Left ventricle myocardium inferior (tissue), 1 donor: ENCODE results near the gene SPPL2B. TPM values are rescaled to one million over a fixed set of nuclear protein-coding genes. Genes with fewer than 3 reads are reported as not detected.

Experiments
- DNase-seq: peaks from one replicate; pipeline ENCODE4 v3.0.0-alpha.2; 2020
- H3K27ac ChIP-seq: fragments of 200-600 bp; replicated peaks from 2 replicates; pipeline ENCODE4 v1.8.0; 2021
- H3K27me3 ChIP-seq: fragments of 200-600 bp; 2 replicates; pipeline ENCODE4 v1.8.0; 2021; ENCODE audit warnings: low read depth
- H3K36me3 ChIP-seq: fragments of 200-600 bp; 2 replicates; pipeline ENCODE4 v1.8.0; 2021
- H3K4me1 ChIP-seq: fragments of 200-600 bp; 2 replicates; pipeline ENCODE4 v1.8.0; 2021
- H3K4me3 ChIP-seq: fragments of 200-600 bp; 2 replicates; pipeline ENCODE4 v1.8.0; 2021; ENCODE audit warnings: mild to moderate bottlenecking, moderate library complexity
- H3K9me3 ChIP-seq: fragments of 200-600 bp; replicated peaks from 2 replicates; pipeline ENCODE4 v1.8.0; 2021
- CTCF ChIP-seq: fragments of 200-600 bp; IDR thresholded peaks from 2 replicates; pipeline ENCODE4 v1.8.0; 2021; ENCODE audit warnings: antibody characterized with exemption, mild to moderate bottlenecking, borderline replicate concordance
- intact Hi-C: fragments of 100-400 bp; cut with micrococcal nuclease; formaldehyde crosslinking; loops from one replicate; pipeline ENCODE4 v1.11.0; 2022
- total RNA-seq: library from RNA; stranded (reverse); fragmentation: NEBNext Ultra II Directional; extraction: Animal tissue kit (Norgen Biotek cat#: 25700); gene quantifications from one replicate; pipeline ENCODE4 v1.2.1, GENCODE V29; 2021
- donor health status: DM: no; HTN: yes; CAD: no; lungs with severe emphysema.

The SPPL2B gene
- total RNA-seq, 1 donor from 2014 or later, result 26.2 TPM

GRCh38 chr19:2283835-2284507 is 44.5 kb upstream of the SPPL2B start:
- Histone ChIP-seq H3K36me3 (no peaks in the 10 kb centered on the region), H3K27me3 (peaks cover 55% of the 10 kb centered on the region), H3K4me1 (peaks cover 14% of the 10 kb centered on the region), H3K27ac (no peak overlapping the region), H3K4me3 (no peak overlapping the region), H3K9me3 (no peaks in the 10 kb centered on the region)
- intact Hi-C loops, result no loop called here
- no peak for DNase-seq
- no peak for TF ChIP-seq CTCF

- intact Hi-C loops, result no loop called here
- no peak for DNase-seq
- no peak overlapping the region for H3K27ac ChIP-seq
- H3K9me3 ChIP-seq, result no peaks in the 10 kb centered on the region
- no peak overlapping the region for H3K4me3 ChIP-seq
- peaks cover 37% of the 10 kb centered on the region for H3K4me1 ChIP-seq
- peaks cover 81% of the 10 kb centered on the region for H3K27me3 ChIP-seq
- no peak for TF ChIP-seq CTCF
- no peaks in the 10 kb centered on the region for H3K36me3 ChIP-seq
Measured at GRCh38 chr19:2286402-2287140, 41.9 kb upstream of the SPPL2B start.

- no peak overlapping the region for H3K4me3 ChIP-seq
- no peak for TF ChIP-seq CTCF
- peaks cover 28% of the 10 kb centered on the region for H3K4me1 ChIP-seq
- no peaks in the 10 kb centered on the region for H3K36me3 ChIP-seq
- H3K27ac ChIP-seq, result no peak overlapping the region
- intact Hi-C loops, result no loop called here
- DNase-seq, result no peak
- H3K9me3 ChIP-seq, result no peaks in the 10 kb centered on the region
- H3K27me3 ChIP-seq, result peaks cover 82% of the 10 kb centered on the region
Measured at GRCh38 chr19:2287585-2288337, 40.7 kb upstream of the SPPL2B start.

- Histone ChIP-seq H3K4me1 (peaks cover 27% of the 10 kb centered on the region), H3K27me3 (peaks cover 83% of the 10 kb centered on the region), H3K27ac (no peak overlapping the region), H3K9me3 (no peaks in the 10 kb centered on the region), H3K4me3 (no peak overlapping the region), H3K36me3 (no peaks in the 10 kb centered on the region)
- no peak for DNase-seq
- intact Hi-C loops, result no loop called here
- TF ChIP-seq CTCF, result no peak
Measured at GRCh38 chr19:2288338-2288817, 40.1 kb upstream of the SPPL2B start.

- intact Hi-C loops, result no loop called here
- no peaks in the 10 kb centered on the region for H3K36me3 ChIP-seq
- DNase-seq, result no peak
- peaks cover 29% of the 10 kb centered on the region for H3K4me1 ChIP-seq
- H3K9me3 ChIP-seq, result no peaks in the 10 kb centered on the region
- no peak for TF ChIP-seq CTCF
- H3K27me3 ChIP-seq, result peaks cover 89% of the 10 kb centered on the region
- peak overlapping the region; percentile 59 for H3K4me3 ChIP-seq
- no peak overlapping the region for H3K27ac ChIP-seq
Measured at GRCh38 chr19:2288818-2289713, 39.4 kb upstream of the SPPL2B start.
